Measurements from ENCODE around the gene LINGO3. TPM values are rescaled to one million over a fixed set of nuclear protein-coding genes. Genes with fewer than 3 reads are reported as not detected.

LINGO3 gene
- total RNA-seq, 1 experiment from 2014 or later: not detected

GRCh38 chr19:2326699-2327360 is 18.9 kb upstream of the LINGO3 start:
- intact Hi-C loops (cut with micrococcal nuclease; ENCODE audit: unreplicated experiment): no loop called here
- CTCF ChIA-PET: no interaction called here
- BruUV-seq (replicated peaks): no TSS peak

GRCh38 chr19:2325281-2326046 is 17.5 kb upstream of the LINGO3 start:
- DNase-seq: no peak
- intact Hi-C loops (cut with micrococcal nuclease; ENCODE audit: unreplicated experiment): no loop called here
- H3K9me3 Mint-ChIP-seq (ENCODE audit: low read depth, unreplicated experiment): no peaks in the 10 kb centered on the region
- peaks cover 55% of the 10 kb centered on the region for H3K36me3 Mint-ChIP-seq (ENCODE audit: insufficient read depth, unreplicated experiment)
- no peaks in the 10 kb centered on the region for H3K27me3 Mint-ChIP-seq (ENCODE audit: unreplicated experiment)
- no peak for TF ChIP-seq CTCF (IDR thresholded peaks at IDR 0.05; ENCODE audit: unreplicated experiment)
- H3K27ac Mint-ChIP-seq (ENCODE audit: unreplicated experiment): no peak overlapping the region
- no peak overlapping the region for H3K4me3 Mint-ChIP-seq (ENCODE audit: low read depth, unreplicated experiment)
- BruUV-seq (replicated peaks): no TSS peak
- peaks cover 14% of the 10 kb centered on the region for H3K4me1 Mint-ChIP-seq (ENCODE audit: low read depth, unreplicated experiment)
- CTCF ChIA-PET: no interaction called here

More at GRCh38 chr19:2326699-2327360, 18.9 kb upstream of the LINGO3 start:
- H3K4me3 Mint-ChIP-seq (ENCODE audit: low read depth, unreplicated experiment): peak overlapping the region; percentile 83
- no peak overlapping the region for H3K27ac Mint-ChIP-seq (ENCODE audit: unreplicated experiment)
- no peak for TF ChIP-seq CTCF (IDR thresholded peaks at IDR 0.05; ENCODE audit: unreplicated experiment)
- H3K4me1 Mint-ChIP-seq (ENCODE audit: low read depth, unreplicated experiment): peaks cover 19% of the 10 kb centered on the region
- H3K27me3 Mint-ChIP-seq (ENCODE audit: unreplicated experiment): no peaks in the 10 kb centered on the region
- H3K36me3 Mint-ChIP-seq (ENCODE audit: insufficient read depth, unreplicated experiment): peaks cover 58% of the 10 kb centered on the region
- DNase-seq: no peak
- no peaks in the 10 kb centered on the region for H3K9me3 Mint-ChIP-seq (ENCODE audit: low read depth, unreplicated experiment)

- CTCF ChIA-PET: no interaction called here
- no peak for TF ChIP-seq CTCF (IDR thresholded peaks at IDR 0.05; ENCODE audit: unreplicated experiment)
- no peak overlapping the region for H3K4me3 Mint-ChIP-seq (ENCODE audit: low read depth, unreplicated experiment)
- no TSS peak for BruUV-seq (replicated peaks)
- DNase-seq: no peak
- no peaks in the 10 kb centered on the region for H3K27me3 Mint-ChIP-seq (ENCODE audit: unreplicated experiment)
- H3K4me1 Mint-ChIP-seq (ENCODE audit: low read depth, unreplicated experiment): peaks cover 3% of the 10 kb centered on the region
- intact Hi-C loops (cut with micrococcal nuclease; ENCODE audit: unreplicated experiment): no loop called here
- H3K27ac Mint-ChIP-seq (ENCODE audit: unreplicated experiment): no peak overlapping the region
- peaks cover 45% of the 10 kb centered on the region for H3K36me3 Mint-ChIP-seq (ENCODE audit: insufficient read depth, unreplicated experiment)
- H3K9me3 Mint-ChIP-seq (ENCODE audit: low read depth, unreplicated experiment): no peaks in the 10 kb centered on the region
These were observed 16.4 kb upstream of the LINGO3 start for GRCh38 chr19:2324220-2324948.

- H3K36me3 Mint-ChIP-seq (ENCODE audit: insufficient read depth, unreplicated experiment): peaks cover 38% of the 10 kb centered on the region
- H3K9me3 Mint-ChIP-seq (ENCODE audit: low read depth, unreplicated experiment): no peaks in the 10 kb centered on the region
- CTCF ChIA-PET: no interaction called here
- no TSS peak for BruUV-seq (replicated peaks)
- intact Hi-C loops (cut with micrococcal nuclease; ENCODE audit: unreplicated experiment): no loop called here
- H3K4me3 Mint-ChIP-seq (ENCODE audit: low read depth, unreplicated experiment): no peak overlapping the region
- no peak for TF ChIP-seq CTCF (IDR thresholded peaks at IDR 0.05; ENCODE audit: unreplicated experiment)
- H3K4me1 Mint-ChIP-seq (ENCODE audit: low read depth, unreplicated experiment): no peaks in the 10 kb centered on the region
- H3K27me3 Mint-ChIP-seq (ENCODE audit: unreplicated experiment): no peaks in the 10 kb centered on the region
- no peak overlapping the region for H3K27ac Mint-ChIP-seq (ENCODE audit: unreplicated experiment)
- no peak for DNase-seq
These were observed 15.8 kb upstream of the LINGO3 start for GRCh38 chr19:2323707-2324106.

Measured in Calu3 (cell line).